HCT116 (cell line): Measurements from ENCODE around the gene KRTDAP. TPM values are rescaled to one million over a fixed set of nuclear protein-coding genes. Genes with fewer than 3 reads are reported as not detected.

Experiments used
- ATAC-seq: fragments of 200-7000 bp; cut with Tn5 transposase; 2 replicates; pipeline ENCODE4 v1.9.1; 2020; ENCODE audit warnings: mild to moderate bottlenecking, moderate library complexity
- BruUV-seq: library from RNA; stranded (reverse); fragments of 400-500 nt; replicated peaks from 2 replicates; lab custom pipeline; 2021; lab: Mats Ljungman, UMichigan
- CTCF ChIA-PET: fragments of 300-600 bp; sonication (Branson Sonifier 250); formaldehyde crosslinking; loops from one replicate; lab custom pipeline; 2021; ENCODE audit warnings: antibody characterized with exemption; lab: Charles Lee
- POLR2A ChIA-PET: fragments of 300-600, 350-600 bp; sonication (Branson Sonifier 250); formaldehyde crosslinking; loops from one replicate; lab custom pipeline; 2021; ENCODE audit warnings: antibody characterized with exemption; lab: Charles Lee
- RAD21 ChIA-PET, 2 experiments: fragments of 300-600 bp; sonication (Branson Sonifier 250); formaldehyde crosslinking; loops; one replicate each; lab custom pipeline; 2023; ENCODE audit warnings: low total read pairs in 2 of 2; ENCODE audit not compliant: uncharacterized antibody in 2 of 2, unreplicated experiment in 2 of 2, low non-redundant PET in 1 of 2; lab: Charles Lee
- DNase-seq: peaks from one replicate; pipeline ENCODE4 v3.0.0-alpha.2; 2010; ENCODE audit warnings: low read depth, low spot score
- H2AFZ ChIP-seq: fragments of 200-600 bp; shearing (Covaris generic), sonication (generic); 2 replicates; pipeline ENCODE4 v1.6.1; 2017; ENCODE audit warnings: low read depth, mixed run types, mixed read lengths, antibody characterized with exemption, low read length; ENCODE audit not compliant: poor library complexity, severe bottlenecking
- H3K27ac ChIP-seq: 2 replicates; pipeline ENCODE4 v1.5.1; 2012; ENCODE audit warnings: low read depth, low read length
- H3K27me3 ChIP-seq: fragments of 200-600 bp; sonication (generic); 2 replicates; pipeline ENCODE4 v1.6.1; 2016; ENCODE audit warnings: mixed run types, low read length, mixed read lengths; ENCODE audit not compliant: insufficient read depth
- H3K36me3 ChIP-seq, 2 experiments: fragments of 200-500 bp in 1 of 2; fragments of 200-600 bp in 1 of 2; sonication (Bioruptor generic) in 1 of 2; sonication (generic) in 1 of 2; 2 replicates each; pipeline versions ENCODE4 v1.5.1 to v1.6.1; 2014 to 2016; ENCODE audit warnings: low read length in 2 of 2, inconsistent platforms in 1 of 2, mixed read lengths in 1 of 2, mixed run types in 1 of 2; ENCODE audit not compliant: insufficient read depth in 2 of 2, control insufficient read depth in 1 of 2
- H3K4me1 ChIP-seq, 2 experiments: fragments of 200-600 bp in 1 of 2; sonication (generic) in 1 of 2; 2 replicates each; pipeline versions ENCODE4 v1.5.1 to v1.6.1; 2012 to 2017; ENCODE audit warnings: low read length in 2 of 2, inconsistent platforms in 1 of 2, mild to moderate bottlenecking in 1 of 2, mixed read lengths in 1 of 2, mixed run types in 1 of 2, moderate library complexity in 1 of 2; ENCODE audit not compliant: insufficient read depth in 2 of 2, control insufficient read depth in 1 of 2
- H3K4me2 ChIP-seq: fragments of 200-600 bp; sonication (generic); 2 replicates; pipeline ENCODE4 v1.6.1; 2017; ENCODE audit warnings: mixed run types, low read length, mixed read lengths
- H3K4me3 ChIP-seq, 2 experiments: fragments of 200-600 bp in 1 of 2; sonication (generic) in 1 of 2; replicated peaks in 1 of 2; 2 replicates each; pipeline ENCODE4 v1.5.1; 2011 to 2016; ENCODE audit warnings: low read length in 2 of 2, control low read depth in 1 of 2, low read depth in 1 of 2, mild to moderate bottlenecking in 1 of 2, mixed read lengths in 1 of 2, mixed run types in 1 of 2
- H3K79me2 ChIP-seq: fragments of 200-600 bp; sonication (generic); 2 replicates; pipeline ENCODE4 v1.6.1; 2017; ENCODE audit warnings: mild to moderate bottlenecking, mixed run types, low read length, moderate library complexity, mixed read lengths; ENCODE audit not compliant: insufficient read depth
- H3K9ac ChIP-seq: fragments of 200-600 bp; sonication (generic); 2 replicates; pipeline ENCODE4 v1.6.1; 2016; ENCODE audit warnings: low read length, mixed read lengths
- H3K9me2 ChIP-seq: fragments of 200-600 bp; sonication (generic), shearing (Covaris generic); 2 replicates; pipeline ENCODE4 v1.6.1; 2017; ENCODE audit warnings: mixed run types, mild to moderate bottlenecking, moderate library complexity; ENCODE audit not compliant: insufficient read depth
- H3K9me3 ChIP-seq, 2 experiments: fragments of 200-500 bp in 1 of 2; fragments of 200-600 bp in 1 of 2; sonication (Bioruptor generic) in 1 of 2; sonication (generic) in 1 of 2; 2 replicates each; pipeline ENCODE4 v1.6.1; 2014 to 2017; ENCODE audit warnings: low read length in 2 of 2, mixed read lengths in 2 of 2, inconsistent platforms in 1 of 2, low read depth in 1 of 2, mild to moderate bottlenecking in 1 of 2, mixed run types in 1 of 2, moderate library complexity in 1 of 2; ENCODE audit not compliant: control insufficient read depth in 1 of 2, insufficient read depth in 1 of 2
- H4K20me1 ChIP-seq: fragments of 200-600 bp; sonication (generic), shearing (Covaris generic); 2 replicates; pipeline ENCODE4 v1.6.1; 2017; ENCODE audit warnings: mixed run types, mild to moderate bottlenecking, moderate library complexity; ENCODE audit not compliant: insufficient read depth
- CBX3 ChIP-seq: IDR thresholded peaks from 2 replicates; pipeline ENCODE4 v1.6.1; 2012; ENCODE audit warnings: low read depth
- EGR1 ChIP-seq: IDR thresholded peaks from 2 replicates; pipeline ENCODE4 v1.6.1; 2012; ENCODE audit warnings: low read depth
- ELF1 ChIP-seq: IDR thresholded peaks from 2 replicates; pipeline ENCODE4 v1.6.1; 2012; ENCODE audit warnings: low read depth, borderline replicate concordance
- EZH2 ChIP-seq: fragments of 200-600 bp; sonication (generic); IDR thresholded peaks from 2 replicates; pipeline ENCODE4 v1.6.1; 2017; ENCODE audit warnings: antibody characterized with exemption, mixed run types
- EZH2phosphoT487 ChIP-seq: fragments of 200-600 bp; IDR thresholded peaks from 2 replicates; pipeline ENCODE4 v1.6.1; 2018; ENCODE audit warnings: antibody characterized with exemption, borderline replicate concordance
- JUND ChIP-seq: IDR thresholded peaks from 2 replicates; pipeline ENCODE4 v1.6.1; 2012
- POLR2A ChIP-seq: IDR thresholded peaks from 2 replicates; pipeline ENCODE4 v1.7.0; 2011; ENCODE audit warnings: borderline replicate concordance; ENCODE audit not compliant: insufficient read depth, insufficient read length; ENCODE audit errors: extremely low read depth
- RAD21 ChIP-seq: IDR thresholded peaks from 2 replicates; pipeline ENCODE4 v1.6.1; 2012; ENCODE audit warnings: low read depth, mild to moderate bottlenecking
- SIN3A ChIP-seq: IDR thresholded peaks from 2 replicates; pipeline ENCODE4 v1.6.1; 2012; ENCODE audit warnings: low read depth
- SP1 ChIP-seq: IDR thresholded peaks from 2 replicates; pipeline ENCODE4 v1.6.1; 2012; ENCODE audit warnings: low read depth
- TCF7L2 ChIP-seq: IDR thresholded peaks from 2 replicates; pipeline ENCODE4 v1.7.0; 2011; ENCODE audit warnings: borderline replicate concordance, inconsistent platforms; ENCODE audit not compliant: insufficient read depth, insufficient read length; ENCODE audit errors: extremely low read depth
- YY1 ChIP-seq: IDR thresholded peaks from 2 replicates; pipeline ENCODE4 v1.6.1; 2011; ENCODE audit warnings: low read length, low read depth, moderate library complexity, mild to moderate bottlenecking; ENCODE audit not compliant: insufficient replicate concordance; ENCODE audit errors: extremely low read depth
- ZNF274 ChIP-seq: fragments of 200-500 bp; sonication (Bioruptor generic); IDR thresholded peaks from 2 replicates; pipeline ENCODE4 v1.6.1; 2014; ENCODE audit warnings: mild to moderate bottlenecking, low read depth, low read length, inconsistent platforms
- intact Hi-C: fragments of 100-400 bp; cut with micrococcal nuclease; formaldehyde crosslinking; loops from 2 replicates; pipeline ENCODE4 v1.10.0; 2022
- total RNA-seq: library from RNA; stranded (reverse); gene quantifications from one replicate; pipeline ENCODE4 v1.2.1, GENCODE V29; 2021; ENCODE audit not compliant: unreplicated experiment
- TF ChIP-seq, protein P1 (sequence below): IDR thresholded peaks from 2 replicates; pipeline ENCODE4 v1.6.1; 2012
- TF ChIP-seq, protein P2 (sequence below): IDR thresholded peaks from 2 replicates; pipeline ENCODE4 v1.6.1; 2012
- TF ChIP-seq, protein P3 (sequence below), 3 experiments: fragments of 200-600 bp in 1 of 3; sonication (generic) in 1 of 3; IDR thresholded peaks in 2 of 3; conservative IDR thresholded peaks in 1 of 3; 2 replicates each; pipeline ENCODE4 v1.5.1; 2012 to 2017; ENCODE audit warnings: low read depth in 2 of 3, low read length in 2 of 3, antibody characterized with exemption in 1 of 3, borderline replicate concordance in 1 of 3, control low read depth in 1 of 3, mild to moderate bottlenecking in 1 of 3, mixed read lengths in 1 of 3, mixed run types in 1 of 3, moderate library complexity in 1 of 3; ENCODE audit not compliant: insufficient read depth in 1 of 3
- TF ChIP-seq, protein P4 (sequence below): IDR thresholded peaks from 2 replicates; pipeline ENCODE4 v1.6.1; 2012; ENCODE audit warnings: low read depth

KRTDAP gene
- total RNA-seq, 1 experiment from 2014 or later: 0.74 TPM

DNA sequence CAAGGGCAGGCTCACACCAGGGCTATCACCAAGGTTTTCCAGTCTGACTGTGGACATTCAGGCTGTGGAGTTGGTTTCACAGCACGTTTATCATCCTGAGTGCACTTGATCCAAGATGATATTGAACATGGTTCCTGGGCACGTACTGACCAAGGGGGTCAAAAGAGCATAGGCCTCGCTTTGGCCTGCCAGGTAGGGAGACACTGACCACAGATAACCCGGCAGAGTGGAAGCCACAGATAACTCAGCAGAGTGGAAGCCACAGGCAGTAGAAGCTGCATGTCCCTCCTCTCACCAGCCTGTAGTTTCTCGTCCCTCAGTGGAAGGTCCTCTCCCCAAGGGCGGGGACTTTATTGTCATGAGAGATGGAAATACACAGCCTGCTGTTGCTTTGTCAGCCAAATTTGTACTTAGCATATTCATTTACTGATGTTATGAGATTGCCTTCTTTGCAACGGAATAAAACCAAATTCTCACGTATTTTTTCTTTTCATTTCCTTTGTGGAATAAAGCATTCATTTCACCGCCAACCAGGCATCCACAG is 8.8 kb upstream of the KRTDAP start:
- H3K27ac ChIP-seq: no peak overlapping the region
- H4K20me1 ChIP-seq: no peaks in the 10 kb centered on the region
- no peaks in the 10 kb centered on the region for H3K79me2 ChIP-seq
- no peak for TF ChIP-seq EZH2
- no peak for TF ChIP-seq TCF7L2
- no peak for TF ChIP-seq SP1
- TF ChIP-seq, protein P1, sequence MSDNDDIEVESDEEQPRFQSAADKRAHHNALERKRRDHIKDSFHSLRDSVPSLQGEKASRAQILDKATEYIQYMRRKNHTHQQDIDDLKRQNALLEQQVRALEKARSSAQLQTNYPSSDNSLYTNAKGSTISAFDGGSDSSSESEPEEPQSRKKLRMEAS: no peak
- no peak for TF ChIP-seq SIN3A
- TF ChIP-seq, protein P2, sequence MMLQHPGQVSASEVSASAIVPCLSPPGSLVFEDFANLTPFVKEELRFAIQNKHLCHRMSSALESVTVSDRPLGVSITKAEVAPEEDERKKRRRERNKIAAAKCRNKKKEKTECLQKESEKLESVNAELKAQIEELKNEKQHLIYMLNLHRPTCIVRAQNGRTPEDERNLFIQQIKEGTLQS: no peak
- TF ChIP-seq, protein P3, sequence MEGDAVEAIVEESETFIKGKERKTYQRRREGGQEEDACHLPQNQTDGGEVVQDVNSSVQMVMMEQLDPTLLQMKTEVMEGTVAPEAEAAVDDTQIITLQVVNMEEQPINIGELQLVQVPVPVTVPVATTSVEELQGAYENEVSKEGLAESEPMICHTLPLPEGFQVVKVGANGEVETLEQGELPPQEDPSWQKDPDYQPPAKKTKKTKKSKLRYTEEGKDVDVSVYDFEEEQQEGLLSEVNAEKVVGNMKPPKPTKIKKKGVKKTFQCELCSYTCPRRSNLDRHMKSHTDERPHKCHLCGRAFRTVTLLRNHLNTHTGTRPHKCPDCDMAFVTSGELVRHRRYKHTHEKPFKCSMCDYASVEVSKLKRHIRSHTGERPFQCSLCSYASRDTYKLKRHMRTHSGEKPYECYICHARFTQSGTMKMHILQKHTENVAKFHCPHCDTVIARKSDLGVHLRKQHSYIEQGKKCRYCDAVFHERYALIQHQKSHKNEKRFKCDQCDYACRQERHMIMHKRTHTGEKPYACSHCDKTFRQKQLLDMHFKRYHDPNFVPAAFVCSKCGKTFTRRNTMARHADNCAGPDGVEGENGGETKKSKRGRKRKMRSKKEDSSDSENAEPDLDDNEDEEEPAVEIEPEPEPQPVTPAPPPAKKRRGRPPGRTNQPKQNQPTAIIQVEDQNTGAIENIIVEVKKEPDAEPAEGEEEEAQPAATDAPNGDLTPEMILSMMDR (IDR thresholded peaks at IDR 0.05 in 2 of 3, conservative IDR thresholded peaks at IDR 0.05 in 1 of 3; ENCODE audit: borderline replicate concordance in 1 of 3, insufficient read depth in 1 of 3, low read depth in 2 of 3, low read length in 2 of 3): no peak
- no peak for TF ChIP-seq CBX3
- no peak for TF ChIP-seq POLR2A
- no peak for TF ChIP-seq JUND
- TF ChIP-seq, protein P4, sequence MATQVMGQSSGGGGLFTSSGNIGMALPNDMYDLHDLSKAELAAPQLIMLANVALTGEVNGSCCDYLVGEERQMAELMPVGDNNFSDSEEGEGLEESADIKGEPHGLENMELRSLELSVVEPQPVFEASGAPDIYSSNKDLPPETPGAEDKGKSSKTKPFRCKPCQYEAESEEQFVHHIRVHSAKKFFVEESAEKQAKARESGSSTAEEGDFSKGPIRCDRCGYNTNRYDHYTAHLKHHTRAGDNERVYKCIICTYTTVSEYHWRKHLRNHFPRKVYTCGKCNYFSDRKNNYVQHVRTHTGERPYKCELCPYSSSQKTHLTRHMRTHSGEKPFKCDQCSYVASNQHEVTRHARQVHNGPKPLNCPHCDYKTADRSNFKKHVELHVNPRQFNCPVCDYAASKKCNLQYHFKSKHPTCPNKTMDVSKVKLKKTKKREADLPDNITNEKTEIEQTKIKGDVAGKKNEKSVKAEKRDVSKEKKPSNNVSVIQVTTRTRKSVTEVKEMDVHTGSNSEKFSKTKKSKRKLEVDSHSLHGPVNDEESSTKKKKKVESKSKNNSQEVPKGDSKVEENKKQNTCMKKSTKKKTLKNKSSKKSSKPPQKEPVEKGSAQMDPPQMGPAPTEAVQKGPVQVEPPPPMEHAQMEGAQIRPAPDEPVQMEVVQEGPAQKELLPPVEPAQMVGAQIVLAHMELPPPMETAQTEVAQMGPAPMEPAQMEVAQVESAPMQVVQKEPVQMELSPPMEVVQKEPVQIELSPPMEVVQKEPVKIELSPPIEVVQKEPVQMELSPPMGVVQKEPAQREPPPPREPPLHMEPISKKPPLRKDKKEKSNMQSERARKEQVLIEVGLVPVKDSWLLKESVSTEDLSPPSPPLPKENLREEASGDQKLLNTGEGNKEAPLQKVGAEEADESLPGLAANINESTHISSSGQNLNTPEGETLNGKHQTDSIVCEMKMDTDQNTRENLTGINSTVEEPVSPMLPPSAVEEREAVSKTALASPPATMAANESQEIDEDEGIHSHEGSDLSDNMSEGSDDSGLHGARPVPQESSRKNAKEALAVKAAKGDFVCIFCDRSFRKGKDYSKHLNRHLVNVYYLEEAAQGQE: no peak
- no peak for TF ChIP-seq RAD21
- no peak for TF ChIP-seq ZNF274
- no peak for TF ChIP-seq ELF1
- TF ChIP-seq EGR1: no peak
- TF ChIP-seq EZH2phosphoT487: no peak
- TF ChIP-seq YY1: no peak
- ChIA-PET RAD21 (no interaction called here), POLR2A (no interaction called here), CTCF (no interaction called here)
- peaks cover 4 to 11% of the 10 kb centered on the region in 2 experiments; a peak in 3 of 4 replicates for H3K4me1 ChIP-seq
- H3K36me3 ChIP-seq: peaks cover 21 to 23% of the 10 kb centered on the region in 2 experiments; a peak in 3 of 4 replicates
- intact Hi-C loops: no loop called here
- no peak overlapping the region for H3K4me2 ChIP-seq
- H3K9me3 ChIP-seq: no peaks in the 10 kb centered on the region
- H3K27me3 ChIP-seq: no peaks in the 10 kb centered on the region
- no peaks in the 10 kb centered on the region for H3K9me2 ChIP-seq
- H2AFZ ChIP-seq: no peak overlapping the region
- no peak overlapping the region for H3K4me3 ChIP-seq
- no TSS peak for BruUV-seq
- ATAC-seq (no peak), DNase-seq (no peak)
- H3K9ac ChIP-seq: no peak overlapping the region
